Trophoblast cell (in vitro differentiated cells and primary cell): ENCODE results near the gene RAPGEF1.

Experiments
- DNase-seq, 2 donors: peaks; one replicate each; pipeline ENCODE4 v3.0.0-alpha.2; 2016
- H2AFZ ChIP-seq: 2 replicates; pipeline ENCODE4 v1.6.1; 2013; ENCODE audit warnings: low read length, moderate library complexity, mild to moderate bottlenecking; ENCODE audit not compliant: insufficient read depth, poor library complexity
- H2AK5ac ChIP-seq: 2 replicates; pipeline ENCODE4 v1.6.1; 2013; ENCODE audit warnings: mild to moderate bottlenecking, low read length
- H2BK120ac ChIP-seq: 2 replicates; pipeline ENCODE4 v1.6.1; 2013; ENCODE audit warnings: low read length, mild to moderate bottlenecking, moderate library complexity; ENCODE audit not compliant: insufficient read depth, poor library complexity
- H2BK12ac ChIP-seq: 2 replicates; pipeline ENCODE4 v1.6.1; 2013; ENCODE audit warnings: mild to moderate bottlenecking, low read length, moderate library complexity
- H2BK5ac ChIP-seq: 2 replicates; pipeline ENCODE4 v1.6.1; 2013; ENCODE audit warnings: low read length, low read depth, moderate library complexity, mild to moderate bottlenecking; ENCODE audit not compliant: poor library complexity
- H3K14ac ChIP-seq: 2 replicates; pipeline ENCODE4 v1.6.1; 2013; ENCODE audit warnings: mild to moderate bottlenecking, low read length
- H3K18ac ChIP-seq: 2 replicates; pipeline ENCODE4 v1.6.1; 2013; ENCODE audit warnings: mild to moderate bottlenecking, low read length
- H3K23ac ChIP-seq: 2 replicates; pipeline ENCODE4 v1.6.1; 2013; ENCODE audit warnings: low read length
- H3K27ac ChIP-seq: 2 replicates; pipeline ENCODE4 v1.5.1; 2013; ENCODE audit warnings: low read depth, mild to moderate bottlenecking, inconsistent platforms, low read length, moderate library complexity
- H3K27me3 ChIP-seq: 2 replicates; pipeline ENCODE4 v1.6.1; 2013; ENCODE audit warnings: inconsistent platforms, mild to moderate bottlenecking, low read length, moderate library complexity; ENCODE audit not compliant: insufficient read depth
- H3K36me3 ChIP-seq, 2 experiments: 1 replicate in 1 of 2; 2 replicates in 1 of 2; pipeline ENCODE4 v1.6.1; 2013; ENCODE audit warnings: low read length in 2 of 2, mild to moderate bottlenecking in 2 of 2, moderate library complexity in 1 of 2; ENCODE audit not compliant: insufficient read depth in 2 of 2, control insufficient read depth in 1 of 2
- H3K4ac ChIP-seq: 2 replicates; pipeline ENCODE4 v1.6.1; 2013; ENCODE audit warnings: low read depth, mild to moderate bottlenecking, low read length, moderate library complexity
- H3K4me1 ChIP-seq, 2 experiments: 1 replicate in 1 of 2; 2 replicates in 1 of 2; pipeline ENCODE4 v1.6.1; 2013; ENCODE audit warnings: low read length in 2 of 2, mild to moderate bottlenecking in 2 of 2, moderate library complexity in 1 of 2; ENCODE audit not compliant: insufficient read depth in 2 of 2, control insufficient read depth in 1 of 2
- H3K4me2 ChIP-seq: 2 replicates; pipeline ENCODE4 v1.6.1; 2013; ENCODE audit warnings: inconsistent platforms, mild to moderate bottlenecking, low read length, moderate library complexity
- H3K4me3 ChIP-seq: 2 replicates; pipeline ENCODE4 v1.5.1; 2013; ENCODE audit warnings: mild to moderate bottlenecking, low read depth, low read length, inconsistent platforms
- H3K79me1 ChIP-seq: one replicate; pipeline ENCODE4 v1.6.1; 2013; ENCODE audit warnings: low read length
- H3K79me2 ChIP-seq: 2 replicates; pipeline ENCODE4 v1.6.1; 2013; ENCODE audit warnings: low read length, mild to moderate bottlenecking; ENCODE audit not compliant: control insufficient read depth, insufficient read depth, poor library complexity
- H3K9ac ChIP-seq: 2 replicates; pipeline ENCODE4 v1.6.1; 2013; ENCODE audit warnings: mild to moderate bottlenecking, low read length
- H3K9me3 ChIP-seq: 2 replicates; pipeline ENCODE4 v1.6.1; 2013; ENCODE audit warnings: low read depth, mild to moderate bottlenecking, control low read depth, inconsistent platforms, low read length; ENCODE audit not compliant: insufficient read depth
- H4K12ac ChIP-seq: 2 replicates; pipeline ENCODE4 v1.6.1; 2013; ENCODE audit warnings: low read depth, mild to moderate bottlenecking, low read length, moderate library complexity
- H4K8ac ChIP-seq: 2 replicates; pipeline ENCODE4 v1.6.1; 2013; ENCODE audit warnings: low read depth, mild to moderate bottlenecking, low read length, moderate library complexity
- H4K91ac ChIP-seq: one replicate; pipeline ENCODE4 v1.6.1; 2013; ENCODE audit warnings: low read depth, mild to moderate bottlenecking, low read length, moderate library complexity
- WGBS: extraction: QIAGEN DNeasy Blood & Tissue Kit; methylation state at CpG from one replicate; pipeline ENCODE4 v1.1.7; 2013; ENCODE audit warnings: missing lambda C conversion rate; ENCODE audit not compliant: insufficient read length, insufficient coverage; ENCODE audit errors: extremely low coverage; 5-methylcytosine and 5-hydroxymethylcytosine counted together

Gene RAPGEF1

DNA sequence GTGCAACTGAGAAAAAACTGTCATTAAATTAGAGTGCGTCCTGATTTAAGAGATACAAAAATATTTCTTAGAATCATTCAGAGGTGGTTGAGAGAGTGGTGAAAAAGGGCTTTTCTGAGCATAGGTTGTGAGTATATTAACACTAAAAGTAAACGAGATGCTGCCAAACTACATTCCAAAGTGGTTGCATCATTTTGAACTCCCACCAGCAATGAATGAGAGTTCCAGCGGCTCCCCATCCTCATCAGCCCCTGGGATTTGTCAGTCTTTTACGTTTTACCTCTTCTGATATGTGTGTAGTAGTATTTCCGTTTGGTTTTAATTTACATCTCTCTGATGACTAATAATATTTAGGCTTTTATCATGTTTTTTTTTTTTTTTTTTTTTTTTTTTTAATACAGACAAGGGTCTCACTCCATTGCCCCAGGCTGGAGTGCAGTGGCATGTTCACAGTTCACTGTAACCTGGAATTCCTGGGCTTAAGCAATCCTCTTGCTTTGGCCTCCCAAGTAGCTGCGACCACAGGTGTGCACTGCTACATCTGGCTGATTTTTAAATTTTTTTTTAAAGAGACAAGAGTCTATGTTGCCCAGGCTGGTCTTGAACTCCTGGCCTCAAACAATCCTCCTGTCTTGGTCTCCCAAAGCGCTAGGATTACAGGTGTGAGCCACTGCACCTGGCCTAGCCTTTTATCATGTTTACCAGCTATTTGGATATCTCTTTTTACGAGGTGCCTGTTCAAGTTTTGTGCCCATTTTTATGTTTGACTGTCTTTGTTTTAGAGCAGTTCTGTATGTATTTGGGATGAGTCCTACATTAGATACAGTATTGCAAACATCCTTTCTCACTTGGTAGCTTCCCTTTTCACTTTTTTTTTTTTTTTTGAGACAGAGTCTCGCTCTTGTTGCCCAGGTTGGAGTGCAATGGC lies 177.6 kb downstream of the RAPGEF1 start:
- H3K4me1 ChIP-seq: peaks cover 3% of the 10 kb centered on the region in 2 experiments
- no peaks in the 10 kb centered on the region for H3K27me3 ChIP-seq
- no peak overlapping the region for H3K14ac ChIP-seq
- no peak overlapping the region for H2AFZ ChIP-seq
- H4K12ac ChIP-seq: no peak overlapping the region
- H3K79me2 ChIP-seq: no peaks in the 10 kb centered on the region
- peaks cover 0 to 2% of the 10 kb centered on the region in 2 experiments for H3K36me3 ChIP-seq
- H2BK12ac ChIP-seq: no peak overlapping the region
- peaks cover 4% of the 10 kb centered on the region for H3K79me1 ChIP-seq
- peak overlapping the region; percentile 51 for H4K8ac ChIP-seq
- peak overlapping the region; percentile 44 for H3K4me2 ChIP-seq
- no peak overlapping the region for H2AK5ac ChIP-seq
- H3K4ac ChIP-seq: no peak overlapping the region
- WGBS: no CpG with 5 or more reads among the region's 9 CpGs
- no peak overlapping the region for H3K9ac ChIP-seq
- H3K9me3 ChIP-seq: no peaks in the 10 kb centered on the region
- H3K18ac ChIP-seq: no peak overlapping the region
- H2BK120ac ChIP-seq: no peak overlapping the region
- H4K91ac ChIP-seq: no peak overlapping the region
- no peak overlapping the region for H3K4me3 ChIP-seq
- peak overlapping the region; percentile 72 for H3K27ac ChIP-seq
- DNase-seq: peak; percentile 64 to 91
- H3K23ac ChIP-seq: no peak overlapping the region
- peak overlapping the region; percentile 78 for H2BK5ac ChIP-seq

DNA sequence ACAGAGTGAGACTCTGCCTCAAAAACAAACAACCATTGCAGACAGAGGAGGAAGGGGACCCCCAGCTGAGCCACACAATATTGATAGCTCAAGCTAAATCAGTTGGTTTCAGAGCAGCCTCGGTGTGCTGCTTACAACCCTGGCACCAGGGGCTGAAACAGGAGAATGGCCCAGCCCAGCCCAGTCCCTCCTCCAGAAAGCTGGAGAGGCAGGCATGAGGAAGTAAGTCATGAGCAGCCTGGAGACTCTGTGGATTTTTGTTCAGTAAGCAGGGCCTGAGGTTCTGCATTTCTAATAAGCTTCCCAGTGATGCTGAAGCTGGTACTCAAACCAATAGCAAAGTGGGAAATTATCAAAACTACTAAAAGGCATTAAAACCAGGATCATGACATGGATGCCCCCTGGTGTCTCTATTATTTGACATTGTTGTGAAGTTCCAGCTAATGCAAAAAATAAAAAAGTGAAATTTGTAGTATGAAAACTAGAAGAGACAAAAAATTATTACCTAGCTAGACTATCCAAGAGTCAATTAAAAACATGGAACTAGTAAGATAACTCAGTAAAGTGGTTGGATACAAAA lies 180.4 kb downstream of the RAPGEF1 start:
- Histone ChIP-seq H3K79me1 (peaks cover 4% of the 10 kb centered on the region), H2BK5ac (no peak overlapping the region), H2BK12ac (no peak overlapping the region), H4K12ac (no peak overlapping the region), H3K9ac (no peak overlapping the region), H3K36me3 (no peaks in the 10 kb centered on the region), H2AFZ (no peak overlapping the region), H3K14ac (no peak overlapping the region), H3K4me2 (no peak overlapping the region), H2AK5ac (no peak overlapping the region), H3K18ac (no peak overlapping the region), H4K8ac (no peak overlapping the region), H4K91ac (peak overlapping the region; percentile 4), H3K4me3 (no peak overlapping the region), H3K4ac (no peak overlapping the region), H3K9me3 (peaks cover 3% of the 10 kb centered on the region), H3K27ac (no peak overlapping the region), H3K79me2 (no peaks in the 10 kb centered on the region), H3K27me3 (peaks cover 7% of the 10 kb centered on the region), H3K23ac (no peak overlapping the region), H3K4me1 (peaks cover 3% of the 10 kb centered on the region in 2 experiments), H2BK120ac (no peak overlapping the region)
- no peak for DNase-seq
- no CpG with 5 or more reads among the region's 1 CpG for WGBS

DNA sequence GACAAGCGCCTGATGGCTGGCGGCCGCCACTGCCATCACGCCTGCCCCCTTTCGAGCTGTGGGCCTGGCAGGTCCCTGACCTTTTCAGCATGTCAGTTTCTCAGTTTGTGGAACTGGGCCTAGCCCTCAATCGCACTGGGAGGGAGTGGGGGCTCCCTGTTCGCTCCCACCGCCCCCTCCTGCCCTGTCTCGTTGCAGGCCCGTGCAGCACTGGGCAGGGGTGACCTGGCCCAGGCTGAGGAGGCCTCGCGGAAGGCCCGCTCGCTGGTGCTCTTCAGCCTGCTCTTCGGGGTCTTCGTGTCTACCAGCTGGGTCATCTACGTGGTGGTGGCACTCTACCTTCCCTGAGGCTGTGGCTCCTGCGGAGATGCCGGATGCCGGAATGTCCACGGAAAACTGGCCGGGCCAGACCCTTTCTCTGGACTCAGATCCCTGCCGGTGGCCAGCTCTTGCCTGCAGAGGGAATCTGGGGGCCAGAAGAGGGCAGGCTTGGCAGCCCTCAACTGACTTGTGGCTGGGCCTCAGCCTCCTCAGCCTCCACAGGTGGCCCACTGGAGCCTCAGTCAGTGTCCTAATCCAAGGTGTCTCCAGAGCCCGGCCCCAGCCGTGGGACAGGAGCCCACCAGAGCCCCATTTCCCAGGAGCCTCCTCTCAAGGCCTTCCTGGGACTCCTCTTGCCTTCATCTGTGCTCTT lies 181.9 kb downstream of the RAPGEF1 start:
- Histone ChIP-seq H3K18ac (no peak overlapping the region), H2AFZ (no peak overlapping the region), H3K14ac (no peak overlapping the region), H3K36me3 (no peaks in the 10 kb centered on the region), H3K4me1 (peaks cover 3% of the 10 kb centered on the region in 2 experiments), H3K27ac (no peak overlapping the region), H3K9ac (no peak overlapping the region), H3K4me3 (no peak overlapping the region), H4K12ac (no peak overlapping the region), H3K4me2 (no peak overlapping the region), H3K9me3 (peaks cover 9% of the 10 kb centered on the region), H2BK5ac (no peak overlapping the region), H2AK5ac (no peak overlapping the region), H3K79me2 (no peaks in the 10 kb centered on the region), H4K91ac (no peak overlapping the region), H4K8ac (no peak overlapping the region), H2BK120ac (no peak overlapping the region), H3K79me1 (peaks cover 4% of the 10 kb centered on the region), H3K23ac (no peak overlapping the region), H2BK12ac (no peak overlapping the region), H3K27me3 (peaks cover 10% of the 10 kb centered on the region), H3K4ac (no peak overlapping the region)
- WGBS: no CpG with 5 or more reads among the region's 25 CpGs
- DNase-seq: no peak

DNA sequence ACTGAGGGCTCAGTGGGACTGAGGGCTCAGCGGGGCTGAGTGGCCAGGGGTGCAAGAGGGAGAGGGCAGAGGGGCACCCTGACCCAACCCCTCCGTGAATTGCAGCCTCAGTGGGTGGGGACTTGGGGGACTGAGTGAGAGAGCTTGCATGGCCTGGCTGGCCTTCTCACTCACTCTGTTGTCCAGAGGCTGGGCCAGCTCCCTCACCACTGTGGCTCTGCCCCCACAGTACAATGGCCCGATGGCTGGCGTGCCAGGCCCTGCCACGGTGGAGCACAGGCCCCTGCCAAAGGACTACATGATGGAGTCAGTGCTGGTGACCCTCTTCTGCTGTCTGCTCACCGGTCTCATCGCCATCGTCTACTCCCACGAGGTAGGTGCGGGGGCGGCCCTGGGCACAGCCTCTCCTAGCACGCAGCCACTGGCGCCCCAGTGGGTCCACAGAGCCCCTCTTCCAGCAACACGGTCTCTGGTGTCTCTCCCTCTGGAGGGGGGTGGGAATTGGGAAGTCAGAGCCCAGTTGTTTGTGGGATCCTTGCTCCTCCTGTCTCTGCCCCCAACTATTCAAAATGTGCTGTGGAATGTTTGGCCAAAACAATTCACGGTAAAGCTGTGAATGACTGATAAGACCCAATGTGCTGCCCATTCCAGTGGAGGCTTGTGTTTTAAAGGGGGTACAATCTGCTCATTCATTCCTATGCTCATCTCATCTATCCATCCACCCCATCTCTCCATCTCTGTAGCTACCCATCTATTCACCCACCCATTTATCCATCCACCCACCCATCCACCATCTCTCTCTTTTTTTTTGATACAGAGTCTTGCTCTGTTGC lies 183.8 kb downstream of the RAPGEF1 start:
- no peak overlapping the region for H2BK5ac ChIP-seq
- no CpG with 5 or more reads among the region's 15 CpGs for WGBS
- no peak overlapping the region for H3K4me2 ChIP-seq
- H3K36me3 ChIP-seq: no peaks in the 10 kb centered on the region
- peaks cover 9% of the 10 kb centered on the region for H3K9me3 ChIP-seq
- H2BK120ac ChIP-seq: no peak overlapping the region
- H4K91ac ChIP-seq: no peak overlapping the region
- H3K27ac ChIP-seq: no peak overlapping the region
- peaks cover 0 to 3% of the 10 kb centered on the region in 2 experiments for H3K4me1 ChIP-seq
- H3K4ac ChIP-seq: no peak overlapping the region
- H2BK12ac ChIP-seq: no peak overlapping the region
- H3K14ac ChIP-seq: no peak overlapping the region
- peaks cover 10% of the 10 kb centered on the region for H3K27me3 ChIP-seq
- H3K4me3 ChIP-seq: peak overlapping the region; percentile 48
- no peak for DNase-seq
- no peak overlapping the region for H2AFZ ChIP-seq
- H3K18ac ChIP-seq: no peak overlapping the region
- H3K23ac ChIP-seq: no peak overlapping the region
- no peak overlapping the region for H2AK5ac ChIP-seq
- no peak overlapping the region for H4K12ac ChIP-seq
- H3K79me2 ChIP-seq: no peaks in the 10 kb centered on the region
- no peak overlapping the region for H4K8ac ChIP-seq
- no peaks in the 10 kb centered on the region for H3K79me1 ChIP-seq
- H3K9ac ChIP-seq: no peak overlapping the region
